ENCODE measurements around the gene PCDHGB3.

Gene PCDHGB3

GRCh38 chr5:141419074-141419880 is 49.2 kb downstream of the PCDHGB3 start:
- DNase-seq (ENCODE audit: low read depth in 2 of 2) = no peak

GRCh38 chr5:141420855-141421488 is 50.9 kb downstream of the PCDHGB3 start, which contains the start of gene PCDHGA11:
TSS of gene PCDHGA11 (plus strand) at chr5:141421051. CDS start at chr5:141421228, 177 bp downstream.
- DNase-seq (ENCODE audit: low read depth in 2 of 2) = peak in 1 of 2 donors; percentile 45

- DNase-seq (ENCODE audit: low read depth in 2 of 2) = no peak
Measured at GRCh38 chr5:141421489-141421855, 51.4 kb downstream of the PCDHGB3 start.

Measured in stimulated activated CD8-positive, alpha-beta memory T cell treated with anti-CD3 and anti-CD28 coated beads, Interleukin-2, amount 100 ng/mL, for 48 hours (primary cell).